Coronary artery (tissue), 2 donors: ENCODE data around the gene MRNIP.

ENCODE experiments used
- DNase-seq: peaks from one replicate; pipeline ENCODE4 v3.0.0-alpha.2; 2017; ENCODE audit warnings: low spot score
- H3K27ac ChIP-seq, 2 donors: fragments of 200-600 bp; sonication (generic); one replicate each; pipeline ENCODE4 v1.5.1; 2016 to 2019
- H3K4me3 ChIP-seq: fragments of 200-600 bp; sonication (generic); 2 replicates; pipeline ENCODE4 v1.5.1; 2016; ENCODE audit warnings: mild to moderate bottlenecking, moderate library complexity
- TF ChIP-seq, protein P1 (sequence below): fragments of 200-600 bp; sonication (generic); IDR thresholded peaks from one replicate; pipeline ENCODE4 v1.5.1; 2019; ENCODE audit warnings: antibody characterized with exemption

MRNIP gene

DNA sequence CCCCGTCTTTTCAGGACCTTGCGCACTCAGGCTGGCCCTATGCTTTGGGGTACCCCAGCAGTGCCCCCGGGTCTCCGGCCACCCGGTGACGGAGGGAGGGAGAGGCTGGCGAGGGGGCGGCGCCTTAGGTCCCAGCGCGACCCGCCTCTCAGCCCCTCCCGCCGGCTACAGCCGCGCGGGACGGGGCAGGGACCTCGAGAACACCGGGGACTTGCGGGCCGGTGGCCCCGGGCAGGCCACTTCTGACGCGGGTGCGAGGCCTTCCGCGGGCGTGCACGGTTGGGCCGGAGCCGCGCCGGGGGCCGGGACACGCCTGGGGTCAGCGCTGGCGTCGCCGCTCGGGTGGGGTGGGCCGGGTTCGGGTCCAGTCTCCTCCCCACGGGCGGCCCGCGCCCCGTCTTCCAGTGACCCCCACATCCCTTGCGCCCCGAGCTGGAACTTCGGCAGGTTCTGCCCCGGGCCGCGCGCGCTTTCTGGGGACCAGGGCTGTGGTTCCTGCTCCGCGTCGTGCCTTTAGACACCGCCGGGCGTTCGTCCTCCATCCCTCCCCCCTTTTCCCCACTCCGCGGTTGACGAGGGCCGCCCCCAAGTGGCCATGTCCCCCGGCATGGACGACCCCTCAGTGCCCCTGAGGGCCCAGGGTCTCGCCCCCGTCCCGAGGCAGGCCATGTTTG is 41.7 kb downstream of the MRNIP start:
- Histone ChIP-seq H3K4me3 (peak overlapping the region; percentile 75), H3K27ac (peak overlapping the region; percentile 47 to 55)
- TF ChIP-seq, protein P1, sequence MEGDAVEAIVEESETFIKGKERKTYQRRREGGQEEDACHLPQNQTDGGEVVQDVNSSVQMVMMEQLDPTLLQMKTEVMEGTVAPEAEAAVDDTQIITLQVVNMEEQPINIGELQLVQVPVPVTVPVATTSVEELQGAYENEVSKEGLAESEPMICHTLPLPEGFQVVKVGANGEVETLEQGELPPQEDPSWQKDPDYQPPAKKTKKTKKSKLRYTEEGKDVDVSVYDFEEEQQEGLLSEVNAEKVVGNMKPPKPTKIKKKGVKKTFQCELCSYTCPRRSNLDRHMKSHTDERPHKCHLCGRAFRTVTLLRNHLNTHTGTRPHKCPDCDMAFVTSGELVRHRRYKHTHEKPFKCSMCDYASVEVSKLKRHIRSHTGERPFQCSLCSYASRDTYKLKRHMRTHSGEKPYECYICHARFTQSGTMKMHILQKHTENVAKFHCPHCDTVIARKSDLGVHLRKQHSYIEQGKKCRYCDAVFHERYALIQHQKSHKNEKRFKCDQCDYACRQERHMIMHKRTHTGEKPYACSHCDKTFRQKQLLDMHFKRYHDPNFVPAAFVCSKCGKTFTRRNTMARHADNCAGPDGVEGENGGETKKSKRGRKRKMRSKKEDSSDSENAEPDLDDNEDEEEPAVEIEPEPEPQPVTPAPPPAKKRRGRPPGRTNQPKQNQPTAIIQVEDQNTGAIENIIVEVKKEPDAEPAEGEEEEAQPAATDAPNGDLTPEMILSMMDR = no peak
- DNase-seq = no peak

DNA sequence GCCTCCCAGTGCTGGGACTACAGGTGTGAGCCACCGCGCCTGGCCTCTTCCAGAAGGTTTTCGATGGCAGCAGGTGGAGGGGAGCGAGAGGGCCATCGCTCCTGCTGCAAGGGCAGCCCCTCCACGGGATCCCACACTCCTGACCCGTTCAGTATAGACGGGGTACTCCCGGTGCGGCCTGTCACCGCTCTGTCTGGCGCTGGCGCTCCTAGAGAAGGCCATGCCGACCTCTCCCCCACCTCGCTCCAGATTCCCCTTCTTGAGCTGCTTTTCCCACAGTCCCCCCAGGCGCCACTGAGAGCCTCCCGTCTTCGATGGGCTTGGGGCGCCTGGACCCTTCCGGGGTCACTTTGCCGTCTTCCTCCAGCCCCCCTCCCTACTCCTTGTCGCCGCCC is 42.2 kb downstream of the MRNIP start:
- DNase-seq = no peak

DNA sequence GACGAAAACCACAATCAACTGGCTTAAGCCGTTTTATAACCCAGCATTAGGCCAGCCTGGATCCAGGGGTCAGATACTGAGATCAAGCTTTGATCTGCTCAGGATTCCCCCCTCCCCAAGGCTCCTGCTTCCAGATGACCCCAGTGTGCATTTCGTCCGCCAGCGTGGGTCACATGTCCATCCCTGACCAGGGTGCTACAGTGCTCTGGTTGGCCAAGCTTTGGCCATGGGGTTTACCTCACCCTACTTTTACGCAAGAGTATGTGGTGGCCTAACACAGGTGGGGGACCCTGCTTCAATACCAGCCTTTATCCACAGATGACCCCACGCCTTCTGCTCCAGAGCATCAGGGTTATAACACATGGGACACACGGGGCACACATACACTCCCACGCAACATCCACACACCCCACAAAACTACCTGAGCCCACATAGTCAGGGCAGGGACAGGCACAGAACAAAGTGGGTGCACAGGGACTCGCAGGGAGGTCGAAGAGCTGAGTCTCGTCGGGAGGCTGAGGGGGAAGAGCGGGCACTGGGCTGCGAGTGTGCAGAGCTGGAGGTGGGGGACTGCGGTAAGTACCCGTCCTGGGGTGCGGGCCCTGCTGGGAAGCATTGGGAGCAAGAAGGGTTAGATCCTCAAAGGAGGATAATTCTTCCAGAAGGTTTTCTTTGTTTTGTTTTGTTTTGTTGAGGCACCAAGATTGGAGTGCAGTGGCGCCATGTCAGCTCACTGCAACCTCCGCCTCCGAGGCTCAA is 42.9 kb downstream of the MRNIP start:
- Histone ChIP-seq H3K4me3 (no peak overlapping the region), H3K27ac (no peak overlapping the region)
- TF ChIP-seq, protein P1 = no peak
- DNase-seq = no peak

More for the DNA sequence above, 42.2 kb downstream of the MRNIP start:
- H3K27ac ChIP-seq = peak overlapping the region; percentile 47 to 55
- H3K4me3 ChIP-seq = peak overlapping the region; percentile 75
- TF ChIP-seq, protein P1 = no peak

DNA sequence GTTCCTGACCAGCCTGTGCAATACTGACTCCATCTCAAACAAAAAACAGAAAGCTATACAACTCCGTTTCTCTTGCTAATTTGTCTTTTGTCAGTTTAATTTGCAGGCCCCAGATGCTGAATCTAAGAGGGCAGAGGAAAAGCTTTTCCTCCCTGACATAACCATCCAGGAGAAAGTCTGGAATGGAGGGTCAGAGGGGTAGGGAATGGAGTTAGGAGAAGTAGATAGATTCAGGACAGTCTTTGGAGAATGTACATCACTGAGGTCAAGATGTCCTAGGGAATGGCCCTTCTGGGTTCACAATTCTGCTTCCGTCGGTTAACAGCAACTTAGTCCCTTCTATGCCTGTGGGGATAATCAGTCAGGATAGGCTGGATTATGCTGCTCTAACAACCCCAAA is 44.5 kb downstream of the MRNIP start:
- H3K4me3 ChIP-seq = no peak overlapping the region
- no peak for DNase-seq
- H3K27ac ChIP-seq = no peak overlapping the region
- TF ChIP-seq, protein P1 = no peak

DNA sequence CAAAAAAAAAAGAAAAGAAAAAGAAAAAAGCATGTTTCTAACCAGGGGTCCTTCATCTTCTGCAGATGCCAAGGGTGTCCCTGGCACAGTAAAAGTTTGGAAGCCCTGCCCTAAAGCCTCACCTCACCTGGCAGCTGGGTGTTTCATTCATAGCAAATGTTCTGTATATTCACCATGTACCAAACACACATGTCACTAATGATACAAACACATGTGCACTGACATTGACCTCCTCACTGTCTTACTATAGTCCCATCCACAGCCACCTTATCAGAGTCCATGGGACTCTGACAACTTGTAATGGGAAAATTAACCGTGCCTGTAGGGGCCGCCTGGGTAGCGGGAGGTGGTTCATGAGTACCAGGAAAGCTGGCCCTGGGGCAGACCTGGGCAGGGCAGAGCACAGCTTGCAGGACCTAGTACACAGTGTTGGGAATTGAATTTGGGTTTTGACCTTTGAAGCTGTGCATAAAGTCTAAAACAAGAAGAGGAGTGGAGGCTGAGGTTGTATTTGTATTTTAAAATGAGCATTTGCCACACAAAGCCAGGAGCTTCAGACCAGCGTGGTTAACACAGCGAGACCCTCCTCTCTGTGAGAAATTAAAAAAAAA is 45.5 kb downstream of the MRNIP start:
- TF ChIP-seq, protein P1 = no peak
- Histone ChIP-seq H3K27ac (no peak overlapping the region), H3K4me3 (no peak overlapping the region)
- no peak for DNase-seq

DNA sequence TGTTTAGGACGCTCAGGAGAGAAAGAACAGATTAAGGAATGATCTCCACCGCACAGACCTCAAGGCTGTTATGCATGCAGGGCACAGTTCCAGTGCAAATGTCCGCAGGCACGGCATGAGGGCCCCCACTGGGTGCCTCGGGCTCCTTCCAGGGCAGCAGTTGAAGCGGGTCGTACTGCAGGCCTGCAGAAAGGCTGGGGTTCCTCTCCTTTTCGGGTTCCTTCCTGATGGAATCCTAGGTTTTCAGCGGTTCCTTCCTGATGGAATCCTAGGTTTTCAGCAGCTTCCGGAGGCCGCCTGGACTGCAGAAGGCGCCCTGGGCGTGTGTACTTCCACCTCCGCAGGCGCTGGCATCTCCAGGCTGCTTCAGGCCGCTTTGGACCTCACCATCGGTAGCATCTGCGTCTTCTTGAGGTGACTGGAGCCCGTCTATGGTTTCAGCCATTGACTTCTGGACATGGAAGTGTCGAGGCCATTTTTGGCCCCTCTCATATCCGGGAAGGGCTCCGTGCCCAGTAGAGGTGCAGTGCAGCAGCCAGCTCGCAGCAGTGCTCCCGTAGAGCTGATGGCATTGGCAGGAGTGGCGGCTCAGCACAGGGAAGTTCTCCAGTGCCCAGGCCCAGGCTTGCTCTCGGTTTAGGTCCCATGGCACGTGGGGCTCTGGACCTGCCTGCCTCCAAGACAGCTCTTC is 46.3 kb downstream of the MRNIP start:
- TF ChIP-seq, protein P1 = no peak
- Histone ChIP-seq H3K27ac (no peak overlapping the region), H3K4me3 (no peak overlapping the region)
- no peak for DNase-seq
